NCI-H345 (cell line): ENCODE measurements around the gene ZNF174.

Experiments
- DNase-seq: peaks from one replicate; lab custom pipeline; 2025; lab: John Stamatoyannopoulos, UW

The ZNF174 gene

DNA sequence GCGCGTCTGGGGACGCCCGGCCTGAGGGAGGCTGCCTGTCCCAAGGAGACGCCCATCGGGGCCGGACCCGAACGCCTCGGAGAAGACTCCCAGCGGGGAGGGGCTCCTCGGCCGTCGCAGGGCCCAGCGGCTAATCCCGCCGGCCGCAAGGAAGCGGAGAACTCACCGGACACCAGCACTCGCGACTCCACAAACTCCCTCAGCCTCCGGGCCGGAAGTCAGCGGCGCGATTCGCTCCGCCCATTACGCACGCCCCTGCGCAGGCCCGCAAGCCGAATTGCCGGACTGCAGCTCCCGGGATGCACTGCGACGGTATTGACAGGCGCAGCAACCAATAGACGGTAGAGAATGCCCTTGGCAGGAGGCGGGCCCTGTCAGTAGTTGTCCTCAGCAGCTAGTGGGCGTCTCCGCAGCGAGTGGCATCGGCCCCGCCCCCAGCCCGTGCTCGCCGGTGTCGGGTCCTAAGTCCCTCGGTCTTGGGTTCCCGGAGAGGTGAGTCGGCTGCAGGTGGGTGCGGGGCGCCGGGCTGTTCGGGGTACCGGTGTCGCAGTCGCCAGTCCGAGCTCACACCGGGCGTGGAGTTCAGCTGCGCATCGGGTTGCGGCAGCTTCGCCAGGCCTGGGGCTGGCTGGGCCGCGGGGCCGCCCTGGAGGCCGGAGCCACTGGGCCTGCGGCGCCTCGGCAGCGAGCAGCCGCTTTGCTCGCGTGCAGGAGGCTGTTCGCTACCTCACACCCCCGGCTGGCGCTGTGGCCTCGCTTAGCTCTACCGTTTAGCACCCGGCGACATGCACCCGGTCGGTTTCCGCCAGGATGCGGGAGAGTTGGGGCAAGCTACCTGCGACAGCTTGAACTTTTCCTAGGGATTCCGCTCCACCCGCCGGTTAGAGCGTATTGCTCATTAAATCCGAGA lies at the start of gene ZNF174, which contains the start of gene ZSCAN32:
Gene ZNF174, plus strand, starts transcription at position 437 of the 910 bp plus-strand sequence. CDS start 790 bp downstream, outside the sequence.
Gene ZSCAN32, minus strand, starts transcription at position 226 of the 910 bp plus-strand sequence. CDS start 3,447 bp downstream, outside the sequence.
- DNase-seq, result peak; percentile 99

DNA sequence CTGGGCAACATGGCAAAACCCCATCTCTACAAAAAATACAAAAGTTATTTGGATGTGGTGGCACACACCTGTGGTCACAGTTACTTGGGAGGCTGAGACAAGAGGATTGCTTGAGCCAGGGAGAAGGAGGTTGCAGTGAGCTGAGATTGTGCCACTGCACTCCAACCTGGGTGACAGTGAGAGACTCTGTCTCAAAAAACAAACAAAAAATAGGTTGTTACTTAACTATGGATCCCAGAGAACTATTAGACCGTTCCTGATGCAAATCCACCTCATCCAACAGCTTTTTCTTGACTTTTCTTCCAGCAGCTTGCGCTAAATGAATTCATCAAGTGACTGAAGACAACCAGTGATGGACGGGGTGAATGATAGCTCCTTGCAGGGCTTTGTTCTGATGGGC lies 45.4 kb upstream of the ZNF174 start, which contains the start of gene OR2C1:
Gene OR2C1, plus strand, starts transcription at position 301 of the 400 bp plus-strand sequence. Its CDS starts 52 bp downstream, at position 353.
- DNase-seq, result no peak

DNA sequence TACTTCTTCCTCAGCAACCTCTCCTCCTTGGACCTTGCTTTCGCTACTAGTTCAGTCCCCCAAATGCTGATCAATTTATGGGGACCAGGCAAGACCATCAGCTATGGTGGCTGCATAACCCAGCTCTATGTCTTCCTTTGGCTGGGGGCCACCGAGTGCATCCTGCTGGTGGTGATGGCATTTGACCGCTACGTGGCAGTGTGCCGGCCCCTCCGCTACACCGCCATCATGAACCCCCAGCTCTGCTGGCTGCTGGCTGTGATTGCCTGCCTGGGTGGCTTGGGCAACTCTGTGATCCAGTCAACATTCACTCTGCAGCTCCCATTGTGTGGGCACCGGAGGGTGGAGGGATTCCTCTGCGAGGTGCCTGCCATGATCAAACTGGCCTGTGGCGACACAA lies 44.9 kb upstream of the ZNF174 start:
- no peak for DNase-seq

DNA sequence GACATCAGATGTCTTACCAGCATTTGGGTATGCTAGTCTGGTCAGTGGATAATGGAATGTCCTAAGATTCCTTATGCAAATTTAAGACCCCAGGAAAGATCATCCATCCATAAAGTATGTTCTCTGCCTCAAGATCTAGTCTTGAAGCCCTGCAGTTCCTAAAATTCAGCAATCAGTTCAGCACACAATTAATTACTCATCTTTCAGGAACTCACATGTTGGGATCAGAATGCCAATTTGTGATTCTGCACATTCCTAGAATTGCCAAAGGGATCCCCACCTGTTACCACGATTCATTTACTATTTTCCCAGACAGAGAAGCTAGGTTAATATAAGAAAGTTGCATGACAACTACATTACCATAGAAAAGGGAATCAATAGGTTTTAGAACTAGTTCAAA lies 42.1 kb upstream of the ZNF174 start:
- DNase-seq, result no peak

DNA sequence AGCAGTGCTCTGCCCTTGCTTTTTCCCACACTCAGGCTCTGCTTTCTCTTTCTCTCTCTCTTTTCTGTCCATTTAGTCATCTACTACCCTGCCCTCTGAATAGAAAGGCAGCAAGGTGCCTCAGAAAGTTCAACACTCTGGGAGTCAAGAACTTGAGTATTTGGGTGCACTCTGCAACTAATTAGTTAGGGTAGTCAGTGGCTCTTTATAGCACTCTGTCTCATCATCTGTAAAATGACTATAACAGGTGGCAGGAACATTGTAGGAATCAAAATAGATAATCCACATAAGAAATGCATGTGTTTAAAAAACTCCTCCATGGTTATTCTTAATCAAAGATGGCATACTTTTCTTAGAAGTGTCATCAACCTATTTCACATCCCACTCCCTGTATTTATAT lies 38.1 kb upstream of the ZNF174 start:
- DNase-seq, result no peak

DNA sequence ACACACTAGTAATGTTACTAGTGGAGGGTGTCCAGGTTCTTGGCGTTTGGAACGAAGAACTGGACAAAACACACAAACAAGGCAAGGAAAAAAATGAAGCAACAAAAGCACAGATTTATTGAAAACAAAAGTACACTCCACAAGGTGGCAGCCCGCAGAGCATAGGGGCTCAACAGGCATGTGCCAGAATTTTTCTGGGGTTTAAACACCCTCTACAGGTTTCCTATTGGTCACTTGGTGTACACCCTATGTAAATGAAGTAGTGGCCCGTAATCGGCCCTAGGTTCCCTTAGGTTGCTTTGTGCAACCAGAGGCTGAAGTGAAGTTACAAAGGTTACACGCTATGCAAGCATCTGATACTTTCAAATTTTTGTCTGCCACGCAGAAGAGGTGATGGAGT lies 37.2 kb upstream of the ZNF174 start:
- no peak for DNase-seq

DNA sequence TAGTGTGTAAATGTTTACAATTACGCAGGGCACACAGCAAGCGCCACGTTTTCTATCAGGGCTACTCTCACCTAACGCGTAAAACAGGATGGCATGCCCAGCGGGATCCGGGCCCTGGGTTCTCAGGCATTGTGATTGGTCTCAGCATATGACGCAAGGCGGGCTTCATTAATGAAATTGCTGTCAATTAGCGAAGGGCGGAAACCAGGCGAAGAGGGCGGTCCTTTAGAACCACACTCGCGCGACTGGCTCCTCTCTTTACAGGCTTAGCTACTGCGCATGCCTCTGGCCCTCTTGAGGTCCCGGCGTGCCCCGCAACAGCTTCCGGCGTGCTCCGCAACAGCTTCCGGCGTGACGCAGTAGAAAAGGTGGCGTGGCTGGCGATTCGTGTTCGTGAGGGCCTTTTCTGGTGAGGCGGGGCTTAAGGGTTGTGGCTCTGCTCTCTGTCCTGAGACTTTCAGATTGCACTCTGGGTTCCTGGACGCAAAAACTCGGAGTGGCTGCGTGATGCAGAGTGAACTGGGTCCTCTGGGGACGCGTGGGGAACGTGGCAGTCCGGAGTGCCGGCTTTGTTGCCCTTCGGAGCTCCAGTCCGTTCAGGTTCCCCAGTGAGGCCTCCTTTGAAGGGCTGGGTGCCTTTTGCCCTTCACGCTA lies 36.1 kb upstream of the ZNF174 start:
- no peak for DNase-seq

DNA sequence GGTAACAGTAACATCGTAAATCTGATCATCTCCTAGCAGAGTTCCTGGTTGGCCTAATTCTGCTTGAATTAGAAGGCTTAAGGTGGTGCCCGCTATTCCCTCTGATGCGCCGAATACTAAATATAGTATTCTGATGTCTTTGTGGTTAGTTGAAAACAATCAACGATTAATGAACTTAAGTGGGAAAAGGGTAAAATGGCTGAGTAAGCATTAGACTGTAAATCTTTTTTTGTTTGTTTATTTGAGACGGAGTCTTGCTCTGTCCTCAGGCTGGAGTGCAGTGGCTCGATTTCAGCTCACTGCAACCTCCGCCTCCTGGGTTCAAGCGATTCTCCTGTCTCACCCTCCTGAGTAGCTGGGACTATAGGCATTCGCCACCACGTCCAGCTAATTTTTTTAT lies 31.9 kb upstream of the ZNF174 start:
- no peak for DNase-seq

DNA sequence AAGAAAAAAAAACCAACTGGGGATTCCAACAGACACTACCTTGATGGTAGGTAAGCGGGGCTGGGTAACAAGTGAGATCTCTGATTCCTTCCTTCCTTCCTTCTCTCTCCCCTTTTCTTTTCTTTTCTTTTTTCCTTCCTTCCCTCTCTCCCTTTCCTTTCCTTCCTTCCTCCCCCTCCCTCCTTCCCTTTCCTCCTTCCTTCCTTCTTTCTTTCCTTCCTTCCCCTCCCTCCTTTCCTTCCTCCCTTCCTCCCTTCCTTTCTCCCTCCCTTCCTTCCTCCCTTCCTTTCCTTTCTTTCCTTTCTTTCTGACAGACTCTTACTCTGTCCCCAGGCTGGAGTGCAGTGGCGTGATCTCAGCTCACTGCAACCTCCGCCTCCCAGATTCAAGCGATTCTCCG lies 25.3 kb upstream of the ZNF174 start:
- no peak for DNase-seq

DNA sequence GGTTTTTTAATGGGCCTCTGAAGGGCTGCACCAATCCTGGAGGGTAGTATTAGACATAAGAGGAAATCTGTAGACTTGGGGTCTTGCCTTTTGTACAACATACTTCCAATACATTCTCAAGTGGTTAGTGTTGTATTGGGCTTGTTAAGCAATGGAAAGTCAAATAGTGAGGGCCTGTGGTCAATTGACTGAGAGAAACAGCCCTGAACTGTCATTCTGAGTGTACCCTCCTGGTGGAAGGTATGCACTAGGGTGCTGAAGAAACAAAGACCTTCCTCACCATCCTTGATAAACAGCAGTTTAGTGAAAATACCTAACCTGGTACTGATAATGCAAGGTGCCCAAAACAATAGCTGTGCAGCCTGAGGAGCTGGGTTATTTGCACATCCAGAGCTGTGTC lies 23.1 kb upstream of the ZNF174 start:
- no peak for DNase-seq

DNA sequence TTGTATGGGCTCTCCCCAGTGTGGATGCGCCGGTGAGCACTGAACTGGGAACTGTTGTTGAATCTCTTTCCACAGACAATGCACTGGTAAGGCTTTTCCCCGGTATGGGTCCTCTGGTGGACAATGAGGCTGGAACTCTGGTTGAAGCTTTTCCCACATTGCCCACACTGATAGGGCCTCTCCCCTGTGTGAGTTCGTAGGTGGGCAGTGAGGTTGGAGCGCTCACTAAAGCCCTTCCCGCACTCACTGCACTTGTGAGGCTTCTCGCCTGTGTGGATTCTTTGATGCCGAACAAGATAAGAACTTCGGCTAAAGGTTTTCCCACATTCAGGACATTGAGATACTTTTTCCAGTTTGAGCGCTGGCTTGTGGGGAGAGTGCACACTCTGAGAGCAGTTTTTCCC lies 18.0 kb upstream of the ZNF174 start:
- DNase-seq, result no peak

DNA sequence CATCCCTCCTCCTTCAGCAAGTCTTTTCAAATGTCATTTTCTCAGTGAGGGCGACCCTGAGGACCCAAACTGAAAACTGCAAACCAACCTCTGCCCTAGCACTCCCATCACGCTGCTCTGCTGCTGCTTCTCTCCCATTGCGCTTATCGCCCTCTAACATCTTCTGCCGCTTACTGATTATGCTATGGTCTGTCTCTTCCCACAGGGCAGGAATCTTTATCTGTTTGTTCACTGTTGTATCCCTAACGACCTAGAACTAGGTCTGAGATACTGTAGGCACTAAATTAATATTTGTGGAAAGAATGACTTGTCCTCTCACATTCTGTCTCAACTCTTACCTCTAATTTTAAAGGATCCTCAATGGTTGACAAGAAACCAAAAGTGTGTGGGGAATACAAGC lies 12.7 kb upstream of the ZNF174 start:
- no peak for DNase-seq

DNA sequence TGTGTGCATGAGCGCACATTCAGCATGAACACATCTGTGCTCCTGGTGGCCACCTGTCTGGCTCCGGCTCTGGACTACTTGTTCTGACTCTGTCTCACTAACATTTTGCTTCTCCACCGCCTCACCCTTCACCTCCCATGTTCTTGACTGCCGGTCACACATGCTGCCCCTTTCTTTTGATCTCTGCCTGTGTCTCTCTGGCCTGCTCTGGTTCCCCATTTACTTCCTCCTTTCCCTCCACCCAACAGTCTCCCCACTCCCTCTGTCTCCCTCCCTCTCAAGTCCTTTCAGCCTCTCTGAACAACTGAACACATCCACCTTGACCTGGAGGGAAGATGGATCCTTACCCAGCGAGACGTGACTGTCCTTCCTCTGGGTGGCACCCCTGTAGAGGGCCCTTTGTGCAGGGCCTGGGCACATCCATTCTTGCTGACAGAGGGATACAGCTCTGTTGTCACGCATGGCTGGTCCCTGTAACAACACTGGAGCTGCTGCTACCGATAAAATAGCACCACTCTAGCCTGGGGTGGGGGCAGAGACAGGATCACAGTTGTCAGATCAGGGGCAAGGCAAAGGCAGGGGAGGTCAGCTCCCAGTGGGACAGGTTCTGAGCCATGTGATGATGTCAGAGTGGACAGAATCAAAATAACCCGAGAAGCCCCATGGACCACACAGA lies 11.2 kb upstream of the ZNF174 start:
- DNase-seq, result no peak

DNA sequence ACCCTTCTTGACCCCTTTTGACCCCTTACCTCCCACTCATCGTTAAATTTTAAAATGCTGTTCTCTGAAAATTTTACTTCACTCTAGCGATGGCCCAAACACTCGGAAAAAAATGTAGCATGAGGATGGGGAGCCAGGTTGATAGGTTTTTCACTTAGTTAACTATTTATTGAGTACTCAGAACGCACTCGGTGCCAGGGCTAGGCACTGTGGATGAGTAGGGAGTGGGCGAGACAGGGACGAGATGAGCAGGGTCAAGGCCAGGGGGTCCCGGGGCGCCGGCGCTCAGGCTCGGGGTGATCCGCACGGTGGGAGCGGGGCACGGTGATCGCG lies 603 bp upstream of the ZNF174 start:
- DNase-seq, result no peak

DNA sequence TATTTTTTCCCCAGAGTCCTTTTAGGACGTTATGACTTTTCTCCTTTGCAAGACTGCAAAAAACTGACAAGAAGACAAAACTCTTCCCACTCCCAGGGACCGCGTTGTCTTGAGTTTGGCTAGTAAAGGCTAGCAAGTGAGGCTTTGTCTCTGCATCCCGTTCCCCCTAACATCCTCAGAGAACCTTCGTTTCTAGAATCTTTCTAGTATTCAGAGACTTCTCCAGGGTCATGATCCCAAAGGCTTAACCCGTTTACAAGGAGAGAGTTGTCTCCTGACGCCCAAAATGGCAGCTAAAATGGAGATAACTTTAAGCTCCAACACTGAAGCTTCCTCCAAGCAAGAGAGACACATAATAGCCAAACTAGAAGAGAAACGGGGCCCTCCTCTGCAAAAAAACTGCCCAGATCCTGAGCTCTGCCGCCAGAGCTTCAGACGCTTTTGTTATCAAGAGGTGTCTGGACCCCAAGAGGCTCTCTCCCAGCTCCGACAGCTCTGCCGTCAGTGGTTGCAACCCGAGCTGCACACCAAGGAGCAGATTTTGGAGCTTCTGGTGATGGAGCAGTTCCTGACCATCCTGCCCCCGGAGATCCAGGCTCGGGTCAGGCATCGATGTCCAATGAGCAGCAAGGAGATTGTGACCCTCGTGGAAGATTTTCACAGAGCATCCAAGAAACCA lies 843 bp downstream of the ZNF174 start:
- DNase-seq, result no peak

DNA sequence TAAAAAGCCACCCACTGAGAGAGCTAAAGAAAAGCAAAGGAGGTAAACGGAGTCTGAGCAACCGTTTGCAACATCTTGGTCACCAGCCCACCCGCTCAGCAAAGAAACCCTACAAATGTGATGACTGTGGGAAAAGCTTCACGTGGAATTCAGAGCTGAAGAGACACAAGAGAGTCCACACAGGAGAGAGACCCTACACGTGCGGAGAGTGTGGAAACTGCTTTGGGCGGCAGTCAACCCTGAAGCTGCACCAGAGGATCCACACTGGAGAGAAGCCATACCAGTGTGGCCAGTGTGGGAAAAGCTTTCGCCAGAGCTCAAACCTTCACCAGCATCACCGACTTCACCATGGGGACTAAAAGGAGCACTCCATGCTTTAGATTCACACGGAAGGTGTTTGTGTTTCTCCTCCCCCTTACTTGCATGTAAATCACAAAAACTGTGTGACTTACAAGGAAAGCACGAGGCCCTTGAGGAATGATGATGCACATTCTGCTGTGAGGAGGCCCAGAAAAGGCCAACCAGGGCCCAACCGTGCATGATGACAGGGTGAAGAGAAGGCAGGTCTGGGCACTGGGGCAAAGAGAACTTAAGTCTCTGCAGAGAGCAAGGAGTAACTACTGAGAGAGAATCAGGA lies 7.7 kb downstream of the ZNF174 start:
- no peak for DNase-seq

DNA sequence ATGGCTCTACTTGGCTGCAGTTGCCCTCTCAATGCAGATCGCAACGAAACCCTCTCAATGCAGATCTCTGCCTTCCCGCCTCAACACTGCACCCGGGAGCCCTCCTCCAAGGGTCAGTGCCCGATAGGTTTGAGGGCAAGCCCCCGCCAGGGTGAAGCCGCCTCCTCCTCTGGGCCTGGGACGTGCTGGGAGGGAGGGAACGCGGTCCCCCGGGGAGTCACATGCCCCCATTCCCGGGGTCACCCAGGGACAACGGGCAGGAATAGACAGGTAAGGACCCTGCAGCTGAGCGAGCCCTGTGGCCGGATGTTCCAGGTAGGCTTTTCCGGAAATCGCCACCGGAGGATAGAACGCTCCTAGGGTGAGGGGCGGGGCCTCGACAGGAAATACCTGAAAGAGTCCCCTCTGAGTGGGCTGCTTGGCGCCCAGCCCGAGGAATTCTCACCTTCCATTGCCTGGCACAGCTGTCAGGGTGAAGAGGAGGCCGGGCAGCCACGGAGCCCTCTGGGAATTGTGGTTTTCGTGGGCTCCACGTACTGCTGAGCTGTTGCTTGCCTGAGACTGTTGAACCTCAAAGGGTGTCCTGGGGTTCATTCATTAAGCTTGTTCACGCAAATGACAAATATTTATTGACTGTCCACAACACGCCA lies 12.8 kb downstream of the ZNF174 start:
- no peak for DNase-seq

DNA sequence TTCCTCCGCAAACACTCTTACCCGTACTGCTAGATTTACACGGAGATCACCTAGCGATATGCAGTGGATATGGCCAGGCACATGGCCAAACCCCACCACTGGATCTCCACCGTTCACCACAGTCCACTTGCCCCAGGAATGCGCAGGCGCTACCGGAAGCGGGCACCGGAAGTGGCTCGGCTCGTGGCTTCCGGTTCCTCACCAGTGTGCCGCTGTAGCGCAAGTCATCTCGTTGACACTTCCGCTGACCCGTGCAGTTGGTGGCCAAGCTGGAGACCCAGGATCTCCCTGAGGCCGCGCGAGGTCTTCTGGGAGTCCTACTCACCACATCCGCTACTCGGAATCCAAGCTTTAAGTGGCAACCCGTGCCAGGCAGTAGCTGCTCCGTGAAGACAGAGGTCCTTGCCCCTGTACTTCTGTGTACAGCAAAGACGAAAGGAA lies 30.8 kb downstream of the ZNF174 start:
- no peak for DNase-seq

DNA sequence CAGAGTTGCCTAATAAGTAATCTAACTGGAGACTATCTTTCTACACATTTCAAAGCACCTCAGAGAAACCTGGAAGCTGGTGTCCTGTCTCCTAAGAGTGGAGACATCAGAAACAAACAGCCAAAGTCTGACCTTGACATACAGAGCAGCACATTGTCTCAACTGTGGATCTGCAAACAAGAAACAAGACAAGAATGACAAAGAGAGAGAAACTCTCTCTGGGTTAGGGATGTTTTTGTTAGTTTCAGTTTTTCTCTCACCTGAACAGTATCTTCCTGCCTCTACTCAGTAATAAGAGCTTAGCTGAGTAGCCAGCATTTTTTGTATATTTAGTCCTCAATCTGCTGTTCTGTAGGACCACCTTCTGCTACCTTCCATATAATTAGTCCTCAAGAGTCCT lies 33.4 kb downstream of the ZNF174 start:
- DNase-seq, result no peak

DNA sequence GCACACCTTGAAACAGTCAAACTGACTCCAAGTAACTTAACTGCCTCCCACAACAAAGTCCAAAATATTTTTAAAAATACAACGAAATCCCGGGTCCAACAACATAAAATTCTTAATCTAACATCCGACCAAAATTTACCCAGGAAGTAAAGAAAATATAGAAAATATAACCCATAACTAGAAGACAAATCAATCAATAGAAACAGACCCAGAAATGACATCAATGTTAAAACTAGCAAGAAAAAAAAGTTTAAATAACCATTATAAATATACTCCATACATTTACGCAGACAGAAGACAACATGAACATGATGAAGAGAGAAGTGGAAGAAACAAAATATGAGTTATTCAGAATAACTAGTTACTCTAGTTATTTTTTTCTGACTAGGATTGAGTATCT lies 38.6 kb downstream of the ZNF174 start:
- DNase-seq, result no peak
